IPS-18c (cell line): ENCODE data around the gene PROK1.

Experiments
- H3K4me3 ChIP-seq: 2 replicates; pipeline ENCODE4 v1.7.0; 2013; ENCODE audit warnings: low read depth, mild to moderate bottlenecking, low read length, moderate library complexity; ENCODE audit not compliant: insufficient read depth
- H3K9me3 ChIP-seq: one replicate; pipeline ENCODE4 v1.6.1; 2013; ENCODE audit warnings: mild to moderate bottlenecking, low read length, moderate library complexity; ENCODE audit not compliant: control insufficient read depth, insufficient read depth

Gene PROK1

DNA sequence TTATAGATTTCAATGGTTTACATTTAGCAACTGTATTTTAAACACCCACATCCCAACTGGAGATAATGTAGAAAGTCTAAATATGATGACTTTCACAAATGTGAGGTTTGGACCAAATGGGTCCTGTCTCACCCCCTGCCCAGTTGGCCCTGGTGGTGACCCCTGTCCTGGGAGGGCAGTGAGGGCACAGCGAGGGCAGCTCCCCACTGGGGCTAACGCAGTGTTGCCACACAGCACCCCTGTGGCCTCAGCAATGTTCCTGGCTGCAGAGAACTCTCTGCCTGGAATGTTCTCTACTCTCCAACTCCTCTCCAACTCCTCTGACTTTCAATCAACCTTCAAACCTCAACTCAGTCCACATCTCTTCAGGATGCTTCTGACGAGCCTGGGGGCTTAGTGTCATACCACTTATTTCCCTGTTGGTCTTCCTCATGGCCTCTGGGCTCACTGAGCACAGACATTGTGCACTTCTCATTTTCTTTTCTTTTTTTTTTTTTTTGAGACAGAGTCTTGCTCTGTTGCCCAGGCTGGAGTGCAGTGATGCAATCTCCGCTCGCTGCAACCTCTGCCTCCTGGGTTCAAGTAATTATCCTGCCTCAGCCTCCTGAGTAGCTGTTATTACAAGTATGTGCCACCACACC is 42.2 kb downstream of the PROK1 start:
- H3K4me3 ChIP-seq = no peak overlapping the region

DNA sequence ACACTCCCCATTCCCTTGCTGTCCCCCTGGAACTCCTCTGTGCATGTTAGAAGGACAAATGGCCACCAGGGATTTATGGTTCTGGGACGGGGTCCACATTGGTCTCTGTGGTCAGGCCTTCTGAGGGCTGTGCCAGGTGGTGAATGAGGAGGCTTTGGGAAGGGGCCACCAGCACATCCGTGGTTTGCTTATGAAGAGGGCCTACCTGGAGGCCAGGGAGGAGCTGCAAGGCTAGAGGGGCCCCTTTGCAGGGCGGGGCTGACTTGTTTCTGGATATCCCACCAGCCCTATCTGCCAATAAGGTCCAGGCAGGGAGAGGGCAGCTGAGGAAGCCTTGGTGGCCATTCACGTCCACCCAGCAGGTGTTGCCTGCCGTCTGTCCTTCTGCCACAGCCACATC is 43.1 kb downstream of the PROK1 start:
- no peak overlapping the region for H3K4me3 ChIP-seq
- no peaks in the 10 kb centered on the region for H3K9me3 ChIP-seq

More for the DNA sequence above, 42.2 kb downstream of the PROK1 start:
- H3K9me3 ChIP-seq = no peaks in the 10 kb centered on the region

DNA sequence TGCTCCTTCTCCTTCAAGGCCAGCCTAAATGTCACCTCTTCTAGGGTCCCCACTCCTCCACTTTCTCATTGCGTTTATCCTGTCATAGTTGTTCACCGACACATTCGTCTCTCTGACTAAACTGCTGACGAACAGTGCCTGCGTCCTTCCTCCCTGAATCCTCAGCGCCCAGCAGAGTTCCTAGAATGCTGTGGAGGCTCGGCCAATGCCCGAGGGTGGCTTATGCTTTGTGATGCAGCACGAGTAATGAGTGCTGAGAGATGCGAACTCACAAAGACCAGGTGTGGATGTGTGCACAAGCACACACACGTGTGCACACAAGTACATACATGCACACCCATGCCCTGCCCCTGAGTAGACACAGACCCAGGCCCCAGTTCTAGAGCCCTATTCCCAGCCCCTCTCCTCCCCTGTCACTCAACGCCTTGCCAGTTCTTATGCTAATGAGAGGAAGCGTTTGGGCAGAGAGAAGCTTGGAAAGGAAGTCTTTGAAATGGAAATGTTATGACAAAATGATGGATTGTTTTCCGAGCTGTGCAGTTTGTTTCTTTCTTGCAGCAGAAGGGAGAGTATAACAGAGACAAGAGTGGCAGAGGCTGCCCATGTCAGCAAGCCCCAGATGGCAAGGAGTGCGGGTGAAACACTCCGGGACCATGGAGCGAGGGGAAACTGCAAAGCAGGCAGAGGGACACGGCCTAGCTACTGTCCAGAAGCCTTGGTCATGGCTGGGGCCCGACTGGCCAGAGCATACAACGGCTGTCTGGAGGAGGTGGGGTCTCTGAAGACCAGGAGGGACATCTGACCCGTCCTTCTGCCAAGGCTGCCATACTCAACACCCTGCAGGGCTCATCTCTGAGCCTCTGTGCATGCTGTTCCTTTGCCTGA is 43.8 kb downstream of the PROK1 start:
- no peak overlapping the region for H3K4me3 ChIP-seq
- H3K9me3 ChIP-seq = no peaks in the 10 kb centered on the region

DNA sequence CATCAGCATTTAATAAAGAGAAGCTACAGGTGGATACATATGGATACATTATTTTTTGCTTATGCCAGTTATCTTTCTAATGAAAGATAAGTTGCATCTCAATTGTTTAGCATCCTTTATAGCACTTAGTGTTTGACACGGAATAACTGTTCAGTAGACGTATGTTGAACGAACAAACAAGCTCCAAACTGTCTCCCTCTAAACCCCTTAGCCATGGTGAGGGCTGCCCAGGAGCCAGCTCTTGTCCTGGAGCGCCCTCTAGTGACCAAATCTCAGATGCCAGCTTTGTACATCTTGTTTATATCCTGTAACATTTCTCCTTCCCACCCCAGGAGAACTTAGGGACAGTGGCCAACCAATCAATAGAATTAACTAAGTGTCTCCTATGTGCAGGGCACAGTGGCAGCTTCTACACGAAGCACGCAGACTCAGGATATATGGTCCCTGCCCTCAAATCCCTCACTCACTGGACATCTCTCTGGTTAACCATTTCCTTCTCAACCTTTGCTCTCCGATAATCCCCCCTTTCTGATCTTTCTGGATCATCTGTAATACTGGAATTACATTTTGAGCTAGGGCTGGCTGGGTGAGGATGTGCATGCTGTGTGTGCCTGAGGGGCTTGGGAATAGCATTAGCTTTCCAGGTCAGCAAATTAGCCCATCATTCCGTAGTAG is 45.1 kb downstream of the PROK1 start:
- no peak overlapping the region for H3K4me3 ChIP-seq
- H3K9me3 ChIP-seq = no peaks in the 10 kb centered on the region

DNA sequence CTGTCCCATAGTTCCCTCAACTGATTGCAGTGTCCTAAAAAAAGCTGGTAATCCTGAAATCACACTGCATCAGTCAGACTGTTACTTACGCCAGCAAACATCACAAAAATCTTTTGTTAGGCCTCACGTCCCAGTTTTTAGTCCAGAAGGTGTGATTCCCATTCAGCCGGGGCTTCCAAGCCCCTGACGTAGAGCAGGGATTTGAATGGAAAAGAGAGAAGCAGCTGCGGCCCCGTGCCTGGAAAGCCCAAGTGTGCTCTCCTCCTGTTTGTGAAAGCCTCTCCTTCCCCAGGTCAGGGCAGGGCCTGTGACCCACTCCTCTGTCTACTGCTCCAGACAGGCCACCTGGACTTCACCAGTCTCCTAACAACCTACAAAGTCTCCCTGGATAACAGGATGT is 47.3 kb downstream of the PROK1 start:
- Histone ChIP-seq H3K4me3 (no peak overlapping the region), H3K9me3 (no peaks in the 10 kb centered on the region)

DNA sequence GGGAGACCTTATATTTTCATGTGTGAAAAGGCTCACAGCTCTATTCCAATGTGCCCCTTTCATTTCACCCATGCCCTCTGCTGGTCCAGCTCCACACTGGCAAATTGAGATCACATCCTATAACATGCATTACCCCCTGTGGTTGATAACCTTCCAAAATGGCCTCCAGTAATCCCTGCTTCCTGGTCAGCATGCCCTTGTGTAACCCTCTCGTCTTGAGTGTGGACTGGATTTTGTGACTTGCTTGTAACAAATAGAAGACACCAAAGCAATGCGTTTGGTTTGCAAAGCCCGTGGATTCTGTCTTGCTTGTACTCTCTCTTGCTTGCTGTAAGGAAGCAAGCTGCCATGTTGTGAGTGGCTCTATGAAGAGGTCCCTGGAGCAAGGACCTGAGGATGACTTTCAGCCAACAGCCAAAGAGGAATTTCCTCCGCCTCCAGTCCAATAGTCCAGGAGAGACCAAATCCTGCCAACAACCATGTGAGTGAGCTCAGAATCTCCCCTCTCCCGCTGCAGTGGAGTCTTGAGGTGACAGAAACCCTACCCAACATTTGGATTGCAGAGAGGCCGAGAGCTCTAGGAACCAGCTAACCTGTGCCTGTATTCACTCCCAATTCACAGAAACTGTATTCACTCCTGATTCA is 50.7 kb downstream of the PROK1 start:
- H3K4me3 ChIP-seq = no peak overlapping the region
- H3K9me3 ChIP-seq = peaks cover 2% of the 10 kb centered on the region

DNA sequence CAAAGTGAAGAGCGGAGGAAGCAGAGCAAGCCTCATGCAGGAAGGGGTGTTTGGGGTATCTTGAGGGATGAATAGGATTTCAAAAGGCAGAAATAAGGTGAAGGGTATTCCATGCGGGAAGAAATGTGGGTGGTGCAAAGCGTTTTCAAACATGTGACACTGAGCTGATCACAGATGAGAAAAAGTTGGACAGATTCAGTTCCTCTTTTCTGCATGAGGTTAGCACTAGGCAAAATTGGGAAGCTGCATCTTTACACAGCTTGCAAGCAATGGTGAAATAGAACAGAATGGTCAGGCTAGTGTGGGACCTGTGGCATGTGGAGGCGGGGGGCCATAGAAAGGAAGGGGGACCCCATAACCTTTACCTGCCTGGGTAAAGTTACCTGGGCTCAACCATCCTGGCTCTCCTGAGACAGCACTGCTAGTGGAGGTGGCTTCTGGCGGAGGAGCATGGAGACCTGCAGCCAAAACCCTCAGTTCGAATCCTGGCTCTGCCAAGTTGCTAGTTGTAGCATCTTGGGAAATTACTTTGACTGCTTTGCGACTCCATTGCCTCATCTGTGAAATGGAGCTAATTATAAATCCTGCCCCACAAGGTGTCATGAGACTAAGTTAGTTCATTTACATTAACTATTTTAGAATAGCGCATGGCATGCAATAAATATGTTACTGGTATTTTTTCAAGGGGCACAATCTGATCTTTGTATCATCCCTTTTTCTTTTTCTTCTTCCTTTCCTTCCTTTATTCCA is 51.6 kb downstream of the PROK1 start:
- Histone ChIP-seq H3K9me3 (peaks cover 2% of the 10 kb centered on the region), H3K4me3 (no peak overlapping the region)

DNA sequence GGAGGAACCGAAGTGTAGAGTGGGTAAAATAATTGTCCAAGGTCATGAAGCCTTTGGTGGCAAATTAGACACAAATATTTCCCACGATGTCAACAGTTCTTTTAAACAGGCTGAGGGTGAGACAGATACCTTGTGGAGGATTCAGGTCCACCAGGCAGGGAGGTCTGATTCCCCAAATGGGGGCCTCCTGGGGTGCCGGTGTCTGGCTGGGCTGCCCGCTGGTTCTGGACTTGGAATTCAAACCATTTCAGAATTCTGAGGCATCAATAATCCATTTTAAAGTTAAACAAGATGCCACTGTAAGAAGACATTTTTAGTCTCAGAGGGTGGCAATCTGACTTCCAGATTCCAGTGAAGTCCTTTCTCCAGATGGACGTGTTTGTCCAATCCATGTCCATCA is 52.5 kb downstream of the PROK1 start:
- H3K9me3 ChIP-seq = peaks cover 2% of the 10 kb centered on the region
- no peak overlapping the region for H3K4me3 ChIP-seq

DNA sequence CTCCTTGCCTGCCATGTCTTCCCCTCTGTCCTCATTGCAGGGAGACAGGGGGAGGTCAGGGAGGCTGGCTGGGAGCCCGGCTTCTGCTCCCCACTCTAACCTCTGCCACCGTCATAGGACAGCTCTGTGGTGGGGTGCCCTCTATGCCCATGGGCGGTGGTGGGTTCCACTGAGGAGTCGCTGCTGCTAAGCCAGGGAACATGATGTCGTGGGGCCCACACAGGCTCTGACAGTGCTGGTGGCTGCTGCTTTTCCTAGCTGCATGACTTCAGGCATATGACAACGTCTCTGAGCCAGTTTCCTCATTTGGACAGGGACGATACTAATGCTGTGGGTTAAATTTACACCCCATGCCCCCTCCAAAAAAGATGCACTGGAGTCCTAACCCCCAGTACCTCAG is 53.3 kb downstream of the PROK1 start:
- Histone ChIP-seq H3K4me3 (no peak overlapping the region), H3K9me3 (peaks cover 2% of the 10 kb centered on the region)

DNA sequence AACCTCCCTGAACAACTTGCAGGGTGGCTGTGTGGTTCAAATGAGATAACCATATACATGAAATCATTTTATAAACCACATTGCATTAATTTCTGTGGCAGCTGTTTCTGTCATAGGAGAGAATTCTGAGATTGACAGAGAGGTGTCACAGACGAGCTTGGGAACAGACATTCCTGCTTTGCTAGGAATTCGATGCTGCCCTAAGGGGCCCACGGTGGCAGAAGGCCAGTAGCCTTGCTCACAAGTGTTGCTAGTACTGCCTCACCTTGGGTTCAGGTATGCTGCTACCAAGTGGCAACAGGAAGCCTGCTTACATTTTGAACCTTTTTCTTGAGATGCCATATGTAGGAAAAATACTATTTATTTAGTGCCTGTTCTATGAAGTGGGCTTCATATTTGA is 54.6 kb downstream of the PROK1 start:
- H3K4me3 ChIP-seq = no peak overlapping the region
- H3K9me3 ChIP-seq = peaks cover 2% of the 10 kb centered on the region

DNA sequence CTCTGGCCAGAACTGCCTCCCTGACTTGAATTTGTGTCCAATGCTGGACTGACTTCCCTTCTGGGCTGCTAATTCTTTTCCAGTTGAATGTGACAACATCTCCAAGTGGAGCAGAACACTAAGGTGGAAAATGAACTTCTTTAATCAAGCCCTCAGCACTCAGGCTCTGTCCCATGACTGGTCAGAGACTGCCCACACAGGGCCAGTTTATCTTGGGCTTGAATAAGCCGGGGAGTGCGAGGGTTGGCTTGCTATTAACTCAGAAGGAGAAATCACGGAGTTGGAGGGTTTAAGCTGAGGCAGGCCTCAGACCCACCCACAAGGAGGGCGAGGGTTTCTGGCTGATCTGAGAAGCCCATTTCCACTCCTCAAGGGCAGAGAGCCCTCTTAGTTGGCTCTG is 55.6 kb downstream of the PROK1 start:
- no peak overlapping the region for H3K4me3 ChIP-seq
- H3K9me3 ChIP-seq = peaks cover 2% of the 10 kb centered on the region
